K562 (cell line): Measurements from ENCODE around the gene REEP2. TPM values are rescaled to one million over a fixed set of nuclear protein-coding genes. Genes with fewer than 3 reads are reported as not detected.

Source experiments
- CCNT2 ChIP-seq: IDR thresholded peaks from 2 replicates; pipeline ENCODE4 v1.6.1; 2011; ENCODE audit warnings: borderline replicate concordance, low read depth, mild to moderate bottlenecking, moderate library complexity, mixed read lengths, low read length; ENCODE audit not compliant: insufficient read length; ENCODE audit errors: extremely low read depth
- CTBP1 ChIP-seq: fragments of 450-650 bp; IDR thresholded peaks from 2 replicates; pipeline ENCODE4 v1.6.1; 2016; ENCODE audit warnings: borderline replicate concordance
- ELK1 ChIP-seq: sonication (generic); formaldehyde crosslinking; IDR thresholded peaks from 2 replicates; pipeline ENCODE4 v1.8.1; 2022; ENCODE audit warnings: missing genetic modification reagents
- ETS1 ChIP-seq: conservative IDR thresholded peaks from 2 replicates; pipeline ENCODE4 v1.6.1; 2011; ENCODE audit warnings: low read depth, mild to moderate bottlenecking, low read length; ENCODE audit not compliant: control insufficient read depth
- HINFP ChIP-seq: fragments of 450-650 bp; conservative IDR thresholded peaks from 2 replicates; pipeline ENCODE4 v1.6.1; 2016; ENCODE audit warnings: missing genetic modification characterization, low read depth, mild to moderate bottlenecking, control low read depth, missing compliant biosample characterization
- JUND ChIP-seq, 2 experiments: IDR thresholded peaks; 2 replicates in 1 of 2; 3 replicates in 1 of 2; pipeline ENCODE4 v1.6.1; 2011; ENCODE audit warnings: borderline replicate concordance in 2 of 2, low read depth in 2 of 2, low read length in 2 of 2, improper control_type of control experiment in 1 of 2, missing biosample characterization in 1 of 2, missing genetic modification characterization in 1 of 2, missing genetic modification reagents in 1 of 2
- KAT2B ChIP-seq: IDR thresholded peaks from one replicate; pipeline ENCODE4 v1.6.1; 2012; ENCODE audit warnings: low read depth, mild to moderate bottlenecking, control low read depth, inconsistent platforms, low read length, moderate library complexity
- MXD1 ChIP-seq: fragments of 250-450 bp; sonication (Bioruptor Pico); IDR thresholded peaks from 2 replicates; pipeline ENCODE4 v1.8.0; 2021; ENCODE audit warnings: borderline replicate concordance, mild to moderate bottlenecking, moderate library complexity; ENCODE audit not compliant: poor library complexity, severe bottlenecking
- NR4A1 ChIP-seq, 2 experiments: fragments of 250-450 bp in 1 of 2; fragments of 450-650 bp in 1 of 2; sonication (Bioruptor Pico) in 1 of 2; IDR thresholded peaks; 2 replicates each; pipeline versions ENCODE4 v1.4.0 to v1.6.1; 2016 to 2020; ENCODE audit warnings: mild to moderate bottlenecking in 2 of 2, missing compliant biosample characterization in 1 of 2, missing genetic modification characterization in 1 of 2, moderate library complexity in 1 of 2
- NRF1 ChIP-seq, 2 experiments: fragments of 450-650 bp; IDR thresholded peaks in 1 of 2; conservative IDR thresholded peaks in 1 of 2; 2 replicates each; pipeline ENCODE4 v1.6.1; 2014; ENCODE audit warnings: mild to moderate bottlenecking in 2 of 2
- POLR2G ChIP-seq: fragments of 200-400 bp; formaldehyde crosslinking; IDR thresholded peaks from 2 replicates; pipeline ENCODE4 v1.6.1; 2017; ENCODE audit warnings: low read depth, mild to moderate bottlenecking, antibody characterized with exemption, low read length, moderate library complexity
- SIN3B ChIP-seq: fragments of 450-650 bp; IDR thresholded peaks from 2 replicates; pipeline ENCODE4 v1.6.1; 2017; ENCODE audit warnings: low read depth, mild to moderate bottlenecking, moderate library complexity
- XRCC4 ChIP-seq: IDR thresholded peaks from one replicate; pipeline ENCODE4 v1.6.1; 2011; ENCODE audit not compliant: insufficient read depth, insufficient read length; ENCODE audit errors: extremely low read depth
- ZNF3 ChIP-seq: fragments of 250-450 bp; sonication (Bioruptor Pico); IDR thresholded peaks from 2 replicates; pipeline ENCODE4 v1.5.0; 2021; ENCODE audit warnings: mild to moderate bottlenecking, moderate library complexity
- ZNF696 ChIP-seq: fragments of 250-450 bp; sonication (Bioruptor Pico); conservative IDR thresholded peaks from 2 replicates; pipeline ENCODE4 v1.4.0; 2020; ENCODE audit warnings: mild to moderate bottlenecking, moderate library complexity
- polyA plus RNA-seq, 8 experiments: library from polyadenylated mRNA; depleted of rRNA in 4 of 8; stranded (reverse) in 5 of 8; unstranded in 3 of 8; fragments of >200 nt; fragmentation: Nextera tagmentation in 2 of 8; fragmentation: Illumina TruSeq in 1 of 8; extraction: Ambion mirVana in 2 of 8; extraction: Trizol in 1 of 8; gene quantifications; 2 replicates each; pipeline versions ENCODE4 v1.2.1 to v1.2.3, GENCODE V29; 2011 to 2014; ENCODE audit warnings: inconsistent platforms in 1 of 8, missing spikeins in 1 of 8
- total RNA-seq, 7 experiments: library from RNA; depleted of rRNA in 6 of 7; stranded (reverse); fragments of >200 nt in 6 of 7; fragmentation: Illumina TruSeq in 2 of 7; extraction: Trizol in 2 of 7; gene quantifications; 2 replicates each; pipeline versions ENCODE4 v1.2.1 to v1.2.3, GENCODE V29; 2011 to 2021; ENCODE audit warnings: low replicate concordance in 1 of 7
- TF ChIP-seq, protein P1 (sequence below), 3 experiments: fragments of 200-800 bp in 1 of 3; fragments of 250-450 bp in 1 of 3; fragments of 450-650 bp in 1 of 3; sonication (Bioruptor Pico) in 1 of 3; sonication (Bioruptor generic) in 1 of 3; formaldehyde crosslinking in 1 of 3; IDR thresholded peaks; 2 replicates each; pipeline versions ENCODE4 v1.6.1 to v1.8.0; 2016 to 2022; ENCODE audit warnings: mild to moderate bottlenecking in 2 of 3, missing genetic modification characterization in 2 of 3, missing compliant biosample characterization in 1 of 3, moderate library complexity in 1 of 3

REEP2 gene
- total and polyA plus RNA-seq, 9 of the 15 experiments (the other 6 are each of a cell fraction or from before 2014, with no cell fraction given) = 0.03 to 1.1 (median 0.12) TPM; not detected in 1

DNA sequence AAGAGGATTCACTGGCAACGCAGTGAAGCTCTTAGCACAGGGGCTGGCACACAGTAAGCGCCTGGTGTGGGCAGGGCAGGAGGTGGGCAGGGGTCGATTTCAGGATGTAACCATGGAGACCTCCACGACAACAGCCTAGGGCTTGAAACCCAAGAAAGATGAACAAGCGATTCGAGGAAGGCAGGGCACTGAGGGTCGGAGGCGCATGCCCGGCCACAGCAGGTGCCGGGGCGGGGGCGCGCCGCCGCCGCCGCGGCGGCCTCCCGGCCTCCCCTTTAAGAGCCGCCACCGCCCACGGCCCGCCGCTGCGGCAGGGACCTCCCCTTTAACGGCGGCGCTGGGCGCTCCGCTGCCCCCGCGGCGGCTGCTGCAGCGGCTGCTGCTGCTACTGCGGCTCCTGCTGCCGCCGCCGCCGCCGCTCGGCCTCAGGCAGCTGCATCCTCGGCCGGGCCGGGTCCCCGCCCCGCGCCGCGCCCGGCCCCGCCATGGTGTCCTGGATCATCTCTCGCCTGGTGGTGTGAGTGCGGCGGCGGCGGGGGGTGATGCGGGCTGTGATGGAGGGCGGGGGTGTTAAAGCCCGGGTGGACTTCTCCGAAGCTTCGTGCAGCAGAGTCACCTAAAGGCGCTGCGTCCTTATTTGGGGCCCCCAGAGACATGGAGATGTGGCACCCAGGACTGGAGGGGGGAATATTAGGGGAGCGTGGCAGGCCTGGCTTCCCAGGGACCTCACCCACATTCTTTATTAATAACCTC is at the start of gene REEP2 (continued):
- TF ChIP-seq, protein P1, sequence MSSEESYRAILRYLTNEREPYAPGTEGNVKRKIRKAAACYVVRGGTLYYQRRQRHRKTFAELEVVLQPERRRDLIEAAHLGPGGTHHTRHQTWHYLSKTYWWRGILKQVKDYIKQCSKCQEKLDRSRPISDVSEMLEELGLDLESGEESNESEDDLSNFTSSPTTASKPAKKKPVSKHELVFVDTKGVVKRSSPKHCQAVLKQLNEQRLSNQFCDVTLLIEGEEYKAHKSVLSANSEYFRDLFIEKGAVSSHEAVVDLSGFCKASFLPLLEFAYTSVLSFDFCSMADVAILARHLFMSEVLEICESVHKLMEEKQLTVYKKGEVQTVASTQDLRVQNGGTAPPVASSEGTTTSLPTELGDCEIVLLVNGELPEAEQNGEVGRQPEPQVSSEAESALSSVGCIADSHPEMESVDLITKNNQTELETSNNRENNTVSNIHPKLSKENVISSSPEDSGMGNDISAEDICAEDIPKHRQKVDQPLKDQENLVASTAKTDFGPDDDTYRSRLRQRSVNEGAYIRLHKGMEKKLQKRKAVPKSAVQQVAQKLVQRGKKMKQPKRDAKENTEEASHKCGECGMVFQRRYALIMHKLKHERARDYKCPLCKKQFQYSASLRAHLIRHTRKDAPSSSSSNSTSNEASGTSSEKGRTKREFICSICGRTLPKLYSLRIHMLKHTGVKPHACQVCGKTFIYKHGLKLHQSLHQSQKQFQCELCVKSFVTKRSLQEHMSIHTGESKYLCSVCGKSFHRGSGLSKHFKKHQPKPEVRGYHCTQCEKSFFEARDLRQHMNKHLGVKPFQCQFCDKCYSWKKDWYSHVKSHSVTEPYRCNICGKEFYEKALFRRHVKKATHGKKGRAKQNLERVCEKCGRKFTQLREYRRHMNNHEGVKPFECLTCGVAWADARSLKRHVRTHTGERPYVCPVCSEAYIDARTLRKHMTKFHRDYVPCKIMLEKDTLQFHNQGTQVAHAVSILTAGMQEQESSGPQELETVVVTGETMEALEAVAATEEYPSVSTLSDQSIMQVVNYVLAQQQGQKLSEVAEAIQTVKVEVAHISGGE (CRISPR knock-in tag; IDR thresholded peaks at IDR 0.05) = no peak
- TF ChIP-seq ELK1 (CRISPR knock-in tag) (no peak), POLR2G (peak; percentile 47), NRF1 (conservative IDR thresholded peaks at IDR 0.05 in 1 of 2, IDR thresholded peaks at IDR 0.05 in 1 of 2) (peak; percentile 66 to 68; a peak in 3 of 4 replicates), ZNF696 (CRISPR knock-in tag) (no peak), KAT2B (no peak), ETS1 (no peak), JUND (IDR thresholded peaks at IDR 0.05; ENCODE audit: borderline replicate concordance, low read depth, low read length) (no peak), JUND (tag; IDR thresholded peaks at IDR 0.05; ENCODE audit: borderline replicate concordance, low read depth, low read length) (no peak), CTBP1 (peak; percentile 69; the same call in 1 of the 2 replicates), SIN3B (0 out of 2 replicates have a peak, but pooled peaks have one; percentile 21), CCNT2 (peak; percentile 83), ZNF3 (CRISPR knock-in tag) (no peak), MXD1 (CRISPR knock-in tag) (no peak), HINFP (tag) (no peak), NR4A1 (CRISPR knock-in tag; IDR thresholded peaks at IDR 0.05) (no peak), NR4A1 (tag; IDR thresholded peaks at IDR 0.05) (no peak), XRCC4 (no peak)
